PC-3 (cell line): ENCODE measurements around the gene TMEM139.

Source experiments
- CTCF ChIP-seq: fragments of 300-600 bp; sonication (generic); conservative IDR thresholded peaks from 2 replicates; pipeline ENCODE4 v1.5.1; 2017; ENCODE audit warnings: antibody characterized with exemption, low read depth, mild to moderate bottlenecking, low read length
- EZH2phosphoT487 ChIP-seq: fragments of 300-600 bp; sonication (generic); IDR thresholded peaks from 2 replicates; pipeline ENCODE4 v1.6.1; 2018; ENCODE audit warnings: mild to moderate bottlenecking, antibody characterized with exemption, low read length, borderline replicate concordance

- TF ChIP-seq CTCF (no peak), EZH2phosphoT487 (no peak)
These were observed 11.1 kb downstream of the TMEM139 start for GRCh38 chr7:143295870-143296269.
